Skeletal muscle satellite cell (primary cell): ENCODE results near the gene SERPINB11.

Source experiments
- H3K27me3 ChIP-seq: 2 replicates; pipeline ENCODE4 v1.7.0; 2013; ENCODE audit warnings: low read length; ENCODE audit not compliant: control insufficient read depth, insufficient read depth
- H3K36me3 ChIP-seq: 2 replicates; pipeline ENCODE4 v1.7.0; 2013; ENCODE audit warnings: mild to moderate bottlenecking, control low read depth, low read length; ENCODE audit not compliant: insufficient read depth
- H3K4me1 ChIP-seq: 2 replicates; pipeline ENCODE4 v1.7.0; 2013; ENCODE audit warnings: low read length; ENCODE audit not compliant: control insufficient read depth, insufficient read depth
- H3K4me2 ChIP-seq: 2 replicates; pipeline ENCODE4 v1.7.0; 2013; ENCODE audit warnings: mild to moderate bottlenecking, low read length
- H3K4me3 ChIP-seq: 2 replicates; pipeline ENCODE4 v1.7.0; 2013; ENCODE audit warnings: low read length
- H3K9ac ChIP-seq: 2 replicates; pipeline ENCODE4 v1.7.0; 2013; ENCODE audit warnings: mild to moderate bottlenecking, low read depth, low read length, moderate library complexity
- H3K9me3 ChIP-seq: replicated peaks from 2 replicates; pipeline ENCODE4 v1.7.0; 2013; ENCODE audit warnings: mild to moderate bottlenecking, control low read depth, low read length

SERPINB11 gene

DNA sequence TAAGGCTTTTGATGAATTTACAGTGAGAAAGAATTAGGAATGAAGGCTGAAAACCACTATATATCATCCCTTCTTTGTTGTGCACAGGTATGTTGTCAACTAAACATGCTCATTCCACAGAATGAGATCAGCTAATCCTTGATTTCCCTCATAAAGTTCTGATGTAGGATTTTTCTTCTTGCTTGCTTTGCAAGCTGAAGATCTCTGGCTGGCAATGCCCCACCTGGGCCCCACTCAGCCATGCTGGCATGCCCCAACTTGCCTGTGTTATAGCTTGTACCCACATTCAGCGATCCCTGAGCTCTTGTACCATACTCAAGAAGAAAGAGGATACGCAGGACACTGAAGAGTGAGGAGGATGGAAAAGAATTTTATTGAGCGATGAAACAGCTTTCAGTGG lies 18.0 kb upstream of the SERPINB11 start:
- Histone ChIP-seq H3K27me3 (no peaks in the 10 kb centered on the region), H3K4me2 (no peak overlapping the region), H3K36me3 (no peaks in the 10 kb centered on the region), H3K9me3 (no peaks in the 10 kb centered on the region), H3K4me1 (peaks cover 14% of the 10 kb centered on the region), H3K9ac (no peak overlapping the region), H3K4me3 (no peak overlapping the region)

DNA sequence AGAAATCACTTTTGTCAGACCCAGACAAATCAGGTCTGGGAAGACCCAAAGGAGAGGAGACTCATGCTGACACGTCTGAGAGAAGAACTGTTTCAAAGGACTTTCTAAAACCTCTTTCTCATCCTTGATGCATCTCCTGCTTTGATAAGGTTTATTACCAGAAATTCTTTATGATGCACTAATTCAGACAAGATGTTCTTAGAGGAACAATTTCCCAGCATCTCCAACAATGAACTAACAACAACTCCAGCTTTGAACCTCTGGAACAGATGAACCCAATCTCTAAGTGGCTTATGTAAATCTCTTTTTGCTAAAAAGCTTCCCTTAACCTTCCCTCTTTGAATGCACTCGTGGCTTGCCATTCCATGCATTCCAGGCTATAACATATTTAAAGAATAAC lies 15.9 kb upstream of the SERPINB11 start:
- H3K4me1 ChIP-seq: peaks cover 14% of the 10 kb centered on the region
- H3K4me2 ChIP-seq: no peak overlapping the region
- H3K9me3 ChIP-seq: no peaks in the 10 kb centered on the region
- no peak overlapping the region for H3K9ac ChIP-seq
- H3K36me3 ChIP-seq: no peaks in the 10 kb centered on the region
- no peaks in the 10 kb centered on the region for H3K27me3 ChIP-seq
- H3K4me3 ChIP-seq: no peak overlapping the region

DNA sequence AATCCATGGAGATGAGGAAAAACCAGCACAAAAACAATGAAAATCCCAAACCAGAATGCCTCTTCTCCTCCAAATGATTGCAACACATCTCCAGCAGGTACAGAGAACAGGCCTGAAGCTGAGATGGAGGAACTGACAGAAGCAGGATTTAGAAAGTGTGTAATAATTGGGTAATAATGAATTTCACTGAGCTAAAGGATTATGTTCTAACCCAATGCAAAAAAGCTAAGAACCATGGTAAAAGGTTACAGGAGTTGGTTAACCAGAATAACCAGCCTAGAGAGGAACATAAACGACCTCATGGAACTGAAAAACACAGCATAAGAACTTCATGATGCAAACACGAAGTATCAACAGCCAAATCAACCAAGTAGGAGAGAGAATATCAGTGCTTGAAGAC lies 13.7 kb upstream of the SERPINB11 start:
- H3K9ac ChIP-seq: no peak overlapping the region
- H3K36me3 ChIP-seq: no peaks in the 10 kb centered on the region
- no peaks in the 10 kb centered on the region for H3K9me3 ChIP-seq
- H3K4me2 ChIP-seq: no peak overlapping the region
- no peaks in the 10 kb centered on the region for H3K27me3 ChIP-seq
- H3K4me1 ChIP-seq: no peaks in the 10 kb centered on the region
- no peak overlapping the region for H3K4me3 ChIP-seq

DNA sequence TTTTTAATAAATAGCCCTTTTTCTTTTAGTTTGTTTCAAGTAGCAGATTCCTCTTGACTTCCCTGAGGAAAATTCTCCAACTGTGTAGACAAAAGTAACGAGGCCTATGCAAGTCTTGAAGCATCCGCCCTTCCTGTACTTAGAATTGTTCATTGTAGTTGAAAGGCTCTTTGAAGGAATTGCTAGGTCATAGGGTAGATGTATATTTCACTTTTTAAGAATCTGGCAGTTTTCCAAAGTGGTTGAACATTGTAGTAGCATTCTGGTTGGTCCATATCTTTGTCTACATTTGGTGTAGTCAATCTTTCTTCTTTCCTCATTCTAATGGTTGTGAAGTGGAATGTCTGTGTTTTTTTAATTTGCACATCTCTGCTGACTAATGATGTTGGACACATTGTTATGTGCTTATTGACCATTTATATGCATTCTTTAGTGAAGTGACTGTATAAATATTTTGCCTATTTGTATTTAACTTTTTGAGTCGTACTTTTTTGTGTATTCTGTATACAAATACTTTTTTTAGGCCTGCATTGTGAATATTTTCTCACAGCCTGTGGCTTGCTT lies 5.6 kb upstream of the SERPINB11 start:
- Histone ChIP-seq H3K9me3 (no peaks in the 10 kb centered on the region), H3K27me3 (peaks cover 4% of the 10 kb centered on the region), H3K4me2 (no peak overlapping the region), H3K36me3 (no peaks in the 10 kb centered on the region), H3K9ac (no peak overlapping the region), H3K4me1 (peaks cover 3% of the 10 kb centered on the region), H3K4me3 (no peak overlapping the region)

DNA sequence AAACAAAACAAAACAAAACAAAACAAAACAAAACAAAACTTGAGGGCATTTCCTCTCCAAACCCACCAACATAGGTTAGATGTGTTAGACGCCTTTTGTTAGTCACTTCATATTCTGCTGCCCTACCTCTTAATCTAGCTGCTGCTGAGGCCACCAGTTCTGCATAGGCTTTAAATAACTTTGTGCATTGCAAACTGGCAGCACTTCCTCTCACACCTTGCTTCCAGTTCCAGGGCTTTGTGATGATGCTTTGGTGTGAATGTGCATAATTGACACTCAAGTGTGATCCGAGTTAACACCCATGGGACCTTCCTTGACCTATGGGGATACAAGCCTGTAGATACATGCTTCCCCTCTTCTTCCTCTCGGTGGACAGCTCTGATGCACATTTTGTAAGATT lies 2.3 kb upstream of the SERPINB11 start:
- Histone ChIP-seq H3K27me3 (peaks cover 4% of the 10 kb centered on the region), H3K4me3 (no peak overlapping the region), H3K9ac (no peak overlapping the region), H3K9me3 (no peaks in the 10 kb centered on the region), H3K4me2 (no peak overlapping the region), H3K36me3 (no peaks in the 10 kb centered on the region), H3K4me1 (peaks cover 3% of the 10 kb centered on the region)

DNA sequence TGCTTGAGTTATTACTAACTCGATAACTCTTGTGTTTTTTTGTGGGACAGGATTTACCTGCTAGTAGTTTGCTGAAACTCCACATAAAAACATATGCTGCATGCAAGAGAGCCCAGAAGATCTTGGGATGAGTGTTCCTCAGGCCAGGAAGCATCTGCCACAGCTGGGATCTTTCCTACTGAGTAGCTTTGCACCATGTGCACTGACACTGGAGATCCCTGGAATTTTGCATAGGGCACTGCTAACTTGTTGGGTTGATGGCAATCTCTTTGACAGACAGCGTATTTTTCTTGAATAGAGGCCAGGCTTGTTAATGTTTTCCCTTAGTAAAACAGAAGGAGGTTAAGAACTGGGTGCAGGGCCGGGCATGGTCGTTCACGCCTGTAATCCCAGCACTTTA lies 808 bp upstream of the SERPINB11 start:
- Histone ChIP-seq H3K4me1 (peaks cover 5% of the 10 kb centered on the region), H3K9ac (no peak overlapping the region)

DNA sequence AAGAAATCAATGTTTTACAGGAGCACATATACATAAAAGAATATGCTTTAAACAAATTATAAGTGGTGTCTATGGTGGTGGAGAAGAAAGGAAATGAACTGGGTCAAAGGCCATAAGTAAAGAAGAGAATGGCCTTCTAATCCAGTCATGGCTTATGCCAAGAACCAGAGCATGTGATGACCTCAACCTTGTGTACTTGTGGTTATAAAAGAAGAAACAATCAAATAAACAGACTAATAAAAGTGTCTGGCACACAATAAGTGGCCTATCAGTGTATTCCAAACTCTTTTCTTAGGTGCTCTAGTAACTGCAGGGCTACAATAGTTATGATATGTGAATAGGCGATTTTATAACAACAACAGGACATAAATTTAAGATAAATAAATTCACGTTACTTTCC lies 2.6 kb downstream of the SERPINB11 start:
- H3K4me3 ChIP-seq: no peak overlapping the region
- no peaks in the 10 kb centered on the region for H3K9me3 ChIP-seq
- no peaks in the 10 kb centered on the region for H3K36me3 ChIP-seq
- H3K4me2 ChIP-seq: no peak overlapping the region
- peaks cover 4% of the 10 kb centered on the region for H3K27me3 ChIP-seq
- H3K4me1 ChIP-seq: peaks cover 12% of the 10 kb centered on the region
- no peak overlapping the region for H3K9ac ChIP-seq

More for the DNA sequence above, 808 bp upstream of the SERPINB11 start:
- peaks cover 4% of the 10 kb centered on the region for H3K27me3 ChIP-seq
- H3K4me3 ChIP-seq: no peak overlapping the region
- H3K4me2 ChIP-seq: no peak overlapping the region
- no peaks in the 10 kb centered on the region for H3K9me3 ChIP-seq
- no peaks in the 10 kb centered on the region for H3K36me3 ChIP-seq

DNA sequence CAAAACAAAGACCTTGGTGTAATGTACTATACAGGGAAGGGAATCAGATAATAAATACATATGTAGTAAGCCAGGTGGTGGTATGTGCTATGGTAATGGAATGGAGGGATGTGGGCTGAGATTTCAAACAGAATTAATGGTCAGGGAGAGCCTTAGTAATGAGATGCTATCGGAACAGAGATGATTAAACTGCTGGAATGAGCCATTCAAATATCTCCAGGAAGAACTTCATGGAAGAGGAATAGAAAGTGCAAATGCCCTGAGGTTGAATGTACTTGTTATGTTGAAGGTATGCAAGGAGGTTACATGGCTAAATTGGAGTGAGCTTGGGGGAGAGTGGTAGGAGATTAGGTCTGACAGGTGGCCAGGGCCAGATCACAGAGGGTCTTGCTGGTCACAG lies 5.1 kb downstream of the SERPINB11 start:
- Histone ChIP-seq H3K27me3 (no peaks in the 10 kb centered on the region), H3K4me1 (peaks cover 12% of the 10 kb centered on the region), H3K9me3 (no peaks in the 10 kb centered on the region), H3K4me2 (no peak overlapping the region), H3K4me3 (no peak overlapping the region), H3K9ac (no peak overlapping the region), H3K36me3 (no peaks in the 10 kb centered on the region)

DNA sequence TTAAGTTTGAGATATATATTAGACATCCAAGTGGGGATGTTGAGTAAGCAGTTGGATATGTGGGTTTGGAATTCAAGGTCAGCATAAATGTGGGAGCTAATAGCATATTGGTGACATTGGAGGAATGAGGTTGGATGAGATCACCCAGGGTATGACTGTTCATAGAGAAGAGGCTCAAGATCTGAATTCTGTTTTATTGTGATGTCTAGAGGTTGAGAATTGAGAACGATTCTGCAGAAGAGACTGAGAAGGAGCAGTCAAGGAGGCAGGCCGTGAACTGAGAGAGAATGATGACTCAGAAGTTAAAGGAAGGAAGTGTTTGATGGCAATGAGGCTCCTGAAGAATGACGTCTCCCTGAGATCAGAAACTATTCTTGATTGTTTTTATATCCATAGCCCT lies 5.9 kb downstream of the SERPINB11 start:
- Histone ChIP-seq H3K4me3 (no peak overlapping the region), H3K4me2 (no peak overlapping the region), H3K36me3 (no peaks in the 10 kb centered on the region), H3K4me1 (peaks cover 12% of the 10 kb centered on the region), H3K27me3 (no peaks in the 10 kb centered on the region), H3K9ac (no peak overlapping the region), H3K9me3 (no peaks in the 10 kb centered on the region)

DNA sequence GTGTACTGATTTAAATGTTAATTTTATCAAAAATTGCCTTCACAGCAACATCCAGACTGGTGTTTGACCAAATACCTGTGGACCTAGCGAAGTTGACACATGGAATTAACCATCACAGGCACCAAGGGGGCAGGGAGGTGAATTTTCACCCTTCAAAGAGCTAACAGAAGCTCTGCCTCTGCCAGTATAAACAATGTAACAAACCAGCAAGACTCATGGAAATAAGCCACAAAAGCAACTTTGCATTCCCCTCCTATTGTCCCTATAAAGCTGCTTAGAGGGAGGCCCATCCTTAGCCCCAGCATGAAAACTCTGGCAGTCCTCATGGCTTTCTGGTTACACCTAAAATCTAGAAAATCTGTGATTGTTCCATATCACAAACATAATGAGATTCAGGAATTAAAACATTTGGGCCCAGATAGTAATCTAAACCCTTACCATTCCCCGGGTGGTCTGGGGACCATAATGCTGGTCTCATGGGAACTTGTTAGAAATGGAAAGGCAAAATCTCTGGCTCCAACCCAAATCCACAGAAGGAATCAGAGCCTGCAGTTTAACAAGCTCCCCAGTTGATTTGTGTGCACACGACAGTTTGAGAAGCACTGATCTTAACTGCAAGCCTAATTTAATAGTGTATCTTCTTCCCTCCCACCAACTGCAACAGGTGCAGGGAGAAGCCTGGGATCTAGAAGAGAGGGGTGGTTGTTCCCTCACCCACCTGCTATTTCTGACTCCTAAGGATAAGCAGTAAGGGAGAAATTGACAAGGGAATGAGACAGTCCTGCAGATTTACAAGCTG lies 23.1 kb downstream of the SERPINB11 start:
- no peak overlapping the region for H3K4me2 ChIP-seq
- H3K36me3 ChIP-seq: no peaks in the 10 kb centered on the region
- H3K4me1 ChIP-seq: no peaks in the 10 kb centered on the region
- no peaks in the 10 kb centered on the region for H3K9me3 ChIP-seq
- peaks cover 25% of the 10 kb centered on the region for H3K27me3 ChIP-seq
- H3K9ac ChIP-seq: no peak overlapping the region
- no peak overlapping the region for H3K4me3 ChIP-seq

DNA sequence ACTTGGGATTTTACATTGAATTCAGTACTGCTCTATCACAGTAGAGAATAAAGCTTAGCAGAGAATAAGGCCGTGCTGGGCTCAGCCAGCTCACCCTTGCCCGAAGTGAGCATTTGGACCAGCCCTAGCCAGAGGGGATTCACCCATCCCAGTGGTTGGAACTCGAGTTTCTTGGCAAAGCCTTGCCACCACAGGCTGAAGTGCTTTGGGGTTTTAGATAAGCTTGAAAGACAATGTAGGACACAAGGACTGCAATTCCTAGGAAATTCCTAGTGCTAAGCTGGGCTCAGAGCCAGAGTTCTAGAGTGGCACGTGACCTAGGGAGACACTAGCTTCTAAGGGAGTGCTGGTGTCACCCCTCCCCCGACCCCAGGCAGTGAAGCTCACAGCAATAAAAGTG lies 28.0 kb downstream of the SERPINB11 start:
- Histone ChIP-seq H3K4me2 (no peak overlapping the region), H3K4me3 (no peak overlapping the region), H3K36me3 (no peaks in the 10 kb centered on the region), H3K4me1 (no peaks in the 10 kb centered on the region), H3K9ac (no peak overlapping the region), H3K27me3 (peaks cover 5% of the 10 kb centered on the region), H3K9me3 (no peaks in the 10 kb centered on the region)

DNA sequence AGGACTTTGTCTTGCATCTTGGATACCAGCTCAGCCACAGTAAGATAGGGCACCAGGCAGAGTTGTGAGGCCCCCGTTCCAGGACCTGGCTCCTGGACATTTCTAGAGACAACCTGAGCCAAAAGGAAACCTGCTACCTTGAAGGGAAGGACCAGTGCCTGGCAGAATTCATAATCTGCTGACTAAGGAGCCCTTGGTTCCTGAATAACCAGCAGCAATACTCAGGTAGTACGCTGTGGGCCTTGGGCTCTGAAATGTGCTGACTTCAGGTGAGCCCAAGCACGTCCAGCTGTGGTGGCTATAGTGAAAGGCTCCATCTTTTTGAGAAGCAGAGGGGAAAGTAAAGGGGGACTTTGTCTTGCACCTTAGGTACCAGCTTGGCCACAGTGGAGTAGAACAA lies 28.5 kb downstream of the SERPINB11 start:
- Histone ChIP-seq H3K4me3 (no peak overlapping the region), H3K4me2 (no peak overlapping the region), H3K9ac (no peak overlapping the region), H3K4me1 (no peaks in the 10 kb centered on the region), H3K9me3 (no peaks in the 10 kb centered on the region), H3K27me3 (peaks cover 1% of the 10 kb centered on the region), H3K36me3 (no peaks in the 10 kb centered on the region)
